ENCODE measurements around the gene MANEA.
"Not testable (repeated sequence)": the region's sequence is repeated elsewhere in the genome, so short reads cannot be mapped to it uniquely, and the experiment has no call there.

The MANEA gene

GRCh38 chr6:95577304-95578105 lies at the start of gene MANEA:
MANEA (plus strand) TSS chr6:95577535; CDS start chr6:95586440, 8,905 bp downstream.
- DNase-seq (ENCODE audit: low spot score), result peak; percentile 81

GRCh38 chr6:95529762-95530161 lies 47.6 kb upstream of the MANEA start:
- no peak for DNase-seq (ENCODE audit: low spot score)

- DNase-seq (ENCODE audit: low spot score), result no peak
Observed at GRCh38 chr6:95530176-95530819, 47.0 kb upstream of the MANEA start.

- no peak for DNase-seq (ENCODE audit: low spot score)
Observed at GRCh38 chr6:95543798-95544197, 33.5 kb upstream of the MANEA start.

- DNase-seq (ENCODE audit: low spot score), result no peak
Observed at GRCh38 chr6:95544517-95545225, 32.7 kb upstream of the MANEA start.

GRCh38 chr6:95545226-95545625 lies 32.1 kb upstream of the MANEA start:
- DNase-seq (ENCODE audit: low spot score), result no peak

GRCh38 chr6:95545686-95546085 lies 31.6 kb upstream of the MANEA start:
- DNase-seq (ENCODE audit: low spot score), result no peak

- DNase-seq (ENCODE audit: low spot score), result no peak
Observed at GRCh38 chr6:95546148-95546547, 31.2 kb upstream of the MANEA start.

GRCh38 chr6:95547043-95547442 lies 30.3 kb upstream of the MANEA start:
- no peak for DNase-seq (ENCODE audit: low spot score)

GRCh38 chr6:95548188-95548786 lies 29.0 kb upstream of the MANEA start:
- no peak for DNase-seq (ENCODE audit: low spot score)

- DNase-seq (ENCODE audit: low spot score), result no peak
Observed at GRCh38 chr6:95551678-95552324, 25.5 kb upstream of the MANEA start.

GRCh38 chr6:95553880-95554279 lies 23.5 kb upstream of the MANEA start:
- DNase-seq (ENCODE audit: low spot score), result no peak

- not testable (repeated sequence) for DNase-seq (ENCODE audit: low spot score)
Observed at GRCh38 chr6:95560956-95561355, 16.4 kb upstream of the MANEA start.

GRCh38 chr6:95569560-95569959 lies 7.8 kb upstream of the MANEA start:
- DNase-seq (ENCODE audit: low spot score), result no peak

- DNase-seq (ENCODE audit: low spot score), result peak; percentile 38
Observed at GRCh38 chr6:95572098-95572497, 5.2 kb upstream of the MANEA start.

GRCh38 chr6:95574811-95575210 lies 2.5 kb upstream of the MANEA start:
- no peak for DNase-seq (ENCODE audit: low spot score)

GRCh38 chr6:95576218-95576997 lies 927 bp upstream of the MANEA start:
- peak; percentile 15 for DNase-seq (ENCODE audit: low spot score)

- DNase-seq (ENCODE audit: low spot score), result no peak
Observed at GRCh38 chr6:95576998-95577303, 384 bp upstream of the MANEA start.

GRCh38 chr6:95578106-95578410 lies 723 bp downstream of the MANEA start:
- peak; percentile 9 for DNase-seq (ENCODE audit: low spot score)

GRCh38 chr6:95581073-95581472 lies 3.7 kb downstream of the MANEA start:
- DNase-seq (ENCODE audit: low spot score), result no peak

- DNase-seq (ENCODE audit: low spot score), result not testable (repeated sequence)
Observed at GRCh38 chr6:95584226-95584625, 6.9 kb downstream of the MANEA start.

GRCh38 chr6:95587989-95588388 lies 10.7 kb downstream of the MANEA start:
- DNase-seq (ENCODE audit: low spot score), result no peak

Measured in activated CD4-positive, alpha-beta T cell treated with anti-CD3 and anti-CD28 coated beads, Interleukin-2, Interleukin-4, amounts not matched to agents 100 ng/mL and 50 ng/mL, durations not matched to agents 16 hours and 8 hours (primary cell).